ENCODE data around the gene SEPTIN5.

SEPTIN5 gene

DNA sequence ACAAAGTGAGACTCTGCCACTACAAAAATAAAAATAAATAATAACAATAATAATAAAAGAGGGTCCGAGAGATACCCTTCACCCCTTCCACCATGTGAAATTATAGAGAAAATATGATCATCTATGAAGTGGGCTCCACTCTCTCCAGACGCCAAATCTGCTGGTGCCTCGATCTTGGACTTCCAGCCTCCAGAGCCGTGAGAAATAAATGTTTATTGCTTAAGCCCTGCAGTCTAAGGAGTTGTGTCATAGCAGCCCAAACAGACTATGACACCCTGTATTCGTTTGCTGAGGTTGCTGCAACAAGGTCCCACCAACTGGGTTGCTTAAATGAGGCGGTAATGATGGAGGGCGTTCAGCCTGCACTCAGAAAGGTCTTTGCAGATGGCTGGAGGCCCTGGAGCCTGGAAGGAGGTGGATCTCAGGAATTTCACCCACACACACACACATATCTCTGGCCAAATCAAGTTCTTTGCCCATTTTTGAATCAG lies 7.6 kb upstream of the SEPTIN5 start:
- DNase-seq, result no peak

DNA sequence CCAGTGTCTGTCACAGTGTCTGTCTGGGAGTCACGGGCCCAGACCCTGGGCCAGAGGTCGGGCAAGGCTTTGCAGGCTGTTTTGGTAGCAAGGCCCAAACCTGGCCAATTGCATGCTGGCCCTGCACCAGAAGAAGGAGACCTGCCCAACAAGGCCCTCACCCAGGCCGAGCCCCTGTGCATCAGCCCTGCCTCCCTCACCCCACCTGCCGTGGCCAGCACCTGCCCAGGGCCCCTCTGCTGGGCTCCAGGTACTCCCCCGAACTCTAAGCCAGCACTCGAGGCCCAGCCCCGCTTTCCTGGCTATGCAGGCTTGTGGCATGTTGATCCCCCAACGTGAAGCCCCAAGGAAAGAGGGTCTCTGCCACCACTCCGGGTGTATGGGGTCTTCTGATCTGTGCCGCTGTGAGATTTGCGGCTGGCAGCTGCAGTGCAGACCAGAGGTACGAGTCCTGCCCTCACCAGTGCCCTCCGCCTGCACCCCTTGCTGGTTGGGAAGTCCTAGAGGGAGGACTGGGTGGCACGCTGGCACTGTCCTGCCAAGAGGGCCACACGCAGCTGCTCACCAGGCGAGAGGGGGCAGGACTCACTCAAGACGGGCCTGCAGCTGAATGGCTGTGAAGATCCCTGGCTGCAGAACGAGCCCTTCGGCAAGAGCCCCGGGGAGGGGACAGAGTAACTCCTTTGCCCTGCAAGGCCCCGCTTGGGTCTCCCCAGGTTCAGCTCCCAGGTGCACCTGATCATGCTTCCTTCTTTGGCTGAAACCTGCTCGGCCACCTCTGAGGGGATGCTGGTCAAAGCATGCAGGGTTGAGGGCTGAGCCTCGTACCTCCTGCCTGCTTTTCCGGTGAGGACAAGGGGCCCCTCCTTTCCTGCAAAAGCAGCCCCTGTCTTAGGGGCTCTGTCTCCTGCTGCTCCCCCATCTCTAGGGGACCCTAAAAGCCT lies 6.7 kb upstream of the SEPTIN5 start:
- DNase-seq, result no peak

DNA sequence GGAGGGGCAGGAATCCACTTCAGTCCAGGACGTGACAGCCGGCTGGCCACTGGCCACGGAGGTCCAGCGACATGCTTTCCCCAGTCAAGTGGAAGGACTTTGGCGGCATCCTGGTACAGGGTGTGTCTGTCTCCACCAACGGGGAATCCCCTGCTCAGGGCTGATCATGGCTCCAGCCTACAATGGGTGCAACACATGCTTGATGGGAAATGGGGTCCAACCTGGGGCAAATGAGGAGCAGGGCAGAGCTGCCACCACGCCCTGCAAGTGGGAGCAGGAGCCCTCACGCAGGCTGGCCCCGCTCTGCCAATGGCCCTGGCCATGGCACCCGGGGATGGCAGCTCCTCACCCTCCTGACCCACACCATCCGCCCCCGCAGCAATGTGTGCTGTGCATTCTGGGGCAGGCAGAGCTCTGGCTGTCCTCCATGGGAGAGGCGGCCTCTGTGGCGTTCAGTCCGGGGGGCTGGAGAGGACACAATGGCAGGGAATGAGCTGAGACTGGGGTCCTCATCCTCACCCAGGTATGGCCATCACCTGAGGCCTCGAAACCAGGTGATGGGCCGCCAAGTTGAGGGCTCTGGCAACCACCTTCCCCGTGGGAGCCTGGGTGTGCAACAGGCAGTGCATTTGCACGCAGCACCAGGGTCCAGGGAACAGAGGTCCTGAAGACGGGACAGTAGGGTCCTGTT lies 5.8 kb upstream of the SEPTIN5 start:
- DNase-seq, result no peak

DNA sequence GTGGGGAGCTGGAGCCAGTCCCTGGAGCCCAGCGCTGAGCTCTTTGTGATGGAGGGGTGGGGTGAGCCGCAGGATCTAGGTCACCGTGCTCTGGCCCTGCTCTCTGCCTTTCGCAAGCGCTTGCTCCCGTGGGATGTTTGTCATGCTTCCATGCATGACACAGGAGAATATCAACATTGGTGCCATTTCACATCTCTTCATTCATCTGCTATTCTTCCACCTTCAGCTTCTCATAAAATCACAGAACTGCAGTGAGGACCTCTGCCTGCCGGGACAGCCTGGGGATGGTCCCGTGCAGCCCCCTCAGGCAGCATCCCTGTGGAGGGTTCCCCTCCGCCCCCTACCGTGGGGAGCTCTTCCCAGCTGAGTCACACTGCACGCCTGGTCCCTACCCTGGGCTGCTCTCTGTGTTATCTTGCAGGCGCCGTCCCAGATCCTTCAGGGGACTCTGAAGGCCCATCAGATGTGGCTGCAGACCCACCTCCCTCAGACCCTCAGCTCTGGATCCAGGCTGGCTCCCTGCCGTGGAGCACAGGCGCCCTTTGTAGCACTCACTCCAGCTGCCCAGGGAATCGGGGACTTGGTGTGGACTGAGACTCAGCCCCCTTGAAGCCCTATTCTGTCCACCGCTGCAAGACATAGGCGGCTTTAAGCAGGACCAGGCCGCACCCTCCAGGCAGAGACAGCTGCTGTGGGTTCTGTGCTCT lies 5.1 kb upstream of the SEPTIN5 start:
- no peak for DNase-seq

DNA sequence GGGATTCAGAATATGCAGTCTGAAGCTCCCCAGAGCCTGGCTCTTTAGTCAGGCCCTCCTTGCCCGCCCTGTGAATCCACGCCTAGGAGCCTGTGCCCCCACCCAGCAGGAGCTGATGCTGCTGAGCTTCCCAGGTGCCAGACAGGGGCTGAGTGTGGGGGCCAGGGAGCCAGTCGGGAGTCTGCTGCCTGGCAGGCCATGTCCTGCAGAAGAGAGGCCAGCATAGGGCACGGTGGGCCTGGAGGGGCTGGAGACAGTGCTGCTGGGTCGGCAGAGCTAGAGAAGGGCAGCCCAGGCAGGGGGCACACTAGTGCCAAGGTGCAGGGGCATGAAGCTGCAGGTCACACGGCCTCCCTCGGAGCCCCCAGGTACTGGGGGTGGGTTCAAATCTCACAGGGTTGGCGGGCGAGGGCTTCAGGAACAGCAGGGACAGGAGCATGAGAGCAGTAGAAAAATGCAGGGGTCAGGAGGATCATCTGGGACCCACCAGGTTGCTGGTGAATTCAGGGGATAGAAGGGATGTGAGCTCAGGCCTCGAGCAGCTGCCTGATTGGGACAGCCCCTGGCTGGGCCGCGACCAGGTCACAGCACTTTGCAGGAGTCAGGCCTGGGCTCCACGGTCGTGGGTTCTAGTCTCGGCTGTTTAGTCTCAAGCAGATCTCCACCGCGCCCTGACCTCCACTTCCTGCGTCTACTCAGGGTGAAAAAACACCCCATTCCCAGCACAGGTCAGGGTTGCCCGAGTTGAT lies 4.1 kb upstream of the SEPTIN5 start:
- no peak for DNase-seq

DNA sequence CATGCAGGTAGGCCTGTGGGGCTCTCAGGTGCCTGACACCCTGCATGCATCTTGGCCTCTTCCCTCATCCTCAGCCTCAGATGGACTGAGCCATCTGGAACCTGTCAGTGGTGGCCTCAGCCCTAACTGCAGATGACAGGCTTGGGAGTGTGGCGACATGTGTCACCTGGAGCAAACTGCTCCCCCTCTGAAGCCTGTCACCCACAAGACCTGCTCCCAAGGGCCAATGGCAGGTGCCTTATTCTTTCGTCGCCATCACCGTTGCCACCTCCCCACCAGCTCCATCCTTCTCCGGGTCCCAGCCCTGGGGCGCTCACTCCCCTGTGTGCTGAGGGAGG lies 3.6 kb upstream of the SEPTIN5 start:
- DNase-seq, result no peak

DNA sequence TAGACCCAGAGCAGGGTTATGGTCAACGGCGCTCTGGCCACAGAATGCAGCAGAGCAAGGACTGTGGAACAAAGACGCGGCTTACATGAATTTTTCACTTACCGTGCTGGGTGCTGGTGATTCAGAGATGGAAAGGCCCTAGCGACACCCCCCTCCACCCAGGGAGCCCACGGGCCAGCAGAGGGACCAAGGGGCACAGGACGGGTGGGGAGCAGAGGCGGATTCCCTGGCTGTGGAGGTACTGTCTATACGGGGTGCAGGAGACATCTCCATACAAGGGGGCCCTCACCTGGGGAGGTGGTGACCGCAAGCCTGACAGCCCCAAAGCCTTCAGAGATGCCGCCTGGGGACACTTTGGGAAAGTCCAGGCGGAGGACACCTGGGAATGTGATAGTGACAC lies 1.1 kb upstream of the SEPTIN5 start:
- DNase-seq, result no peak

DNA sequence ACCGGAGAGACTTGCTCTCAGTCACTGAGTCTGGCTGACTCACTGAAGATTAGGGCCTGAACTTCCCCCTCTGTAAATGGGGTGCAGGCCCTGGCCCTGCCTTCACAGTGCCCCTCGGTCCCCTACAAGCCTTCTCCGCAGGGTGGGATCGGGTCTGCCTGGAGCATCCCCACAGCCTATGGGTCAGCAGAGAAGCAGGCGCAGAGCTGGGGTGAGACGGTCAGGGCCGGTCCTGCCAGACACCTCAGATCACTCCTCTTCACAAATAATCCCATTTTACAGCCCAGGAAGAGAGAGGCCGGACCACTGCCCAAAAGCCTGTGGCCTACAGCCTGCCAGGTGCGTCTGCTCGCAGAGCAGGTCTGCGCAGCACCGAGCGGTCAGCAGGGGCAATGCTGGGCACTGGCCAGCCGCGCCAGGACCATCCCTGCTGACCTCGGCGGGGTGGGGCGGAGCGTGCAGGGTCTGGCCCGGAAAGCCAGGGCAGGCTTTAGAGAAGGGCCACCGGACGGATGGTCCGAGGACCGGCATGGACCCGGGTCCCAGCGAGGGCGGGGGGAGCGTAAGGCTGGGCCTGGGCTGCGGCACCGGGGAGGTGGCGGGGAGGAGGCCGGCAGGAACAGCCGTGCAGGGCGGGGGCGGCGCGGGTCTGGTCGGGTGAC lies 522 bp upstream of the SEPTIN5 start:
- no peak for DNase-seq

DNA sequence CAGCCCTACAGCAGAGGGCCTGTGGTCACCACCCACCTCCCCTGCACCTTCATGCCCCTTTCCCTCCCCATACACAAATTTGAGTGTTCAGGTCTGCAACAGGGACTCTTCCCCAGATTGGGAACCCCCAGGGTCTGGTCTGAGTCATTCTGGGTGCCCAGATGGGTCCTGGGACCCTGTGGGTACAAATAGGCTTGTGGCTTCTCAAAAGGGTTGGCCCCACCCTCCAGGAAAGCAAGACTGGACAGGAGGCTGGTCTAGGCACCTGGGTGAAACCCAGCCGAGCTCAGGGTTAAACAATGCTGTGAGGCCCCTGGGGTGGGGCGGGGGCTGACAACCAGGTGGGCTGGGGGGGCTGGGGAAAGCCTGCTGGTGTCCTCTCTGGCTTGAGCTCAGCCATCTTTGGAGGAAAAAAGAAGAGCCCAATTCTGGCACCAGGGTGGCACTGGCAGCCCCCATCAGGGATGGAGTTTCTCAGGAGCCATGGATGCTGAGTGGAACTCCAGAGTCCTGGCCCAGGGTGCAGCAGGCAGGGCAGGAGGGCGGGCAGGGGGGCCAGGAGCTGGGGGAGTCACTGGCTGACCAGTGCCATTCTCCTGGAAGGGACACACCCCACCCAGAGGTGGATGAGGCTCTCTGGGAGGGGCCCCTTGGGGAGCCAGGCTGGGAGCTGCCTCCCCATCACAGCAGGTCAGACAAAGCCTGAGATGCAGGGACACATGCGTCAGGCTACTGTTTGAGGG lies 1.1 kb downstream of the SEPTIN5 start:
- no peak for DNase-seq

DNA sequence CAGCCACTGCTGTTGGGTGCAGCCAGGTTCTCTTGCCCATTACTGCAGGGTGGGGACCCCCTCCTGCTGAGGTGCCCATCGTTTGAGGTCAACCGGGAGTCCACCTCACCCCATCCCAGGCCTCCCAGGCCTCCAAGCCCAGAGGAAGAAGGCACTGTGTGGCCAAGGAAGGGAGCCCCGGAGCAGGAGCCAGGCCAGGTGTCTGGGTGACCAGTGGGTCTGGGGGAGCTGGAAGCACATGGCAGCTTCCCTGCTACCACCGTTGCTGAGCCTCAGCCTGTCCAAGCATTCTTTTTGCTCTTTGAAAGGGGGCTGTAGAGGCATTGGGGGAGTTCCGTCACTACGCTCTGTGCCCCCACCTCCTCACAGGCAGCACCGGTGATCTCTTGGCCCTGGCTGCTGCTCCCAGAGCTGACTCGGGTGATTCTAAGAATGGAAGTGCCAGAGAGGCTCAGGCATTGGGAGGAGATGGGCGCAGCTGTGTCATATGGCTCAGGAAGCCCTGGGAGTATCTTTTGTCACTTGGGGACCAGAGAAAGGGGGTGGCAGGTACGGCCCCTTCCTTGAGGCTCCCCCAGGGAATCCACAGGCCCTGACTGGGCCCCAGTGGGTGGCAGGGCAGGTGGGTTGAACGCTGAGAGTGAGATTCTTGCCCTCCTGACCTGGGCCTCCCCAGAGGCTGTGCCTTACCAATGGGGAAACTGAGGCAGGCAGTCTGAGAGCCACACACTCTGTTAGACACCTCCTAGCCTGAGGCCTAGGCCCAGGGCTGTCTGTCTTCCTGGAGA lies 1.9 kb downstream of the SEPTIN5 start:
- no peak for DNase-seq

DNA sequence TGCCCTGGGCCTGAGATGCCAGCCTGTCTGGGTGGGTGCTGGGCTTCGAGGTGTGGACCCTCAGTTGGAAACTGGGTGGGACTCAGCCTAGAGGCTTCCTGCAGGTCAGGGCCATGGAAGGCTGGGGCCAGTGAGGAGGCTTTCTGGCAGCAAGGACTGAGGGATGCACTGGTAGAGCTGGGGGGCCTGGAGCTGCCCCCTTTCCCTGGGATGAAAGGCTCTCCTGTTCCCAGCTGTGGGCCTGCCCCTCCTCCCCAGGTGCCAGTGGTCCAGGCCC lies 2.5 kb downstream of the SEPTIN5 start:
- DNase-seq, result no peak

DNA sequence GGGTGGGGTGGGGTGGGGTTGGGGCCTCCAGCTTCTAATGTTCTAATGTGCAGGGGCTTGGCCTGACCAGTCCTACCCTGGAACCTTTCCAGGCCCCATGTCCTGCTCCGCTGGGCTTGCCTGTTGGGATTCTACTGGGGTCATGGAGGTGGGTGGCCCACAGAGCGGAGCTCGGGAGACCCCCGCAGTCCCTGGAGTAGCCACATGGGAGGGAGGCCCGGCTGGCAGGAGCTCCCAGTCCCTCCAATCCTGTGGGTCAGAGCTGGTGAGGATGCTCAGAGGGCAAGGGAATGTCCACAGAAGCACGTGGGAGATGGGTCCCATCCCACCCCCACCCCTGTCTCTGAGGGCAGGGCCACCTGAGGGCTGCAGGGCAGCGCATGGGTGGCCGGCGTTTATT lies 2.9 kb downstream of the SEPTIN5 start:
- DNase-seq, result no peak

DNA sequence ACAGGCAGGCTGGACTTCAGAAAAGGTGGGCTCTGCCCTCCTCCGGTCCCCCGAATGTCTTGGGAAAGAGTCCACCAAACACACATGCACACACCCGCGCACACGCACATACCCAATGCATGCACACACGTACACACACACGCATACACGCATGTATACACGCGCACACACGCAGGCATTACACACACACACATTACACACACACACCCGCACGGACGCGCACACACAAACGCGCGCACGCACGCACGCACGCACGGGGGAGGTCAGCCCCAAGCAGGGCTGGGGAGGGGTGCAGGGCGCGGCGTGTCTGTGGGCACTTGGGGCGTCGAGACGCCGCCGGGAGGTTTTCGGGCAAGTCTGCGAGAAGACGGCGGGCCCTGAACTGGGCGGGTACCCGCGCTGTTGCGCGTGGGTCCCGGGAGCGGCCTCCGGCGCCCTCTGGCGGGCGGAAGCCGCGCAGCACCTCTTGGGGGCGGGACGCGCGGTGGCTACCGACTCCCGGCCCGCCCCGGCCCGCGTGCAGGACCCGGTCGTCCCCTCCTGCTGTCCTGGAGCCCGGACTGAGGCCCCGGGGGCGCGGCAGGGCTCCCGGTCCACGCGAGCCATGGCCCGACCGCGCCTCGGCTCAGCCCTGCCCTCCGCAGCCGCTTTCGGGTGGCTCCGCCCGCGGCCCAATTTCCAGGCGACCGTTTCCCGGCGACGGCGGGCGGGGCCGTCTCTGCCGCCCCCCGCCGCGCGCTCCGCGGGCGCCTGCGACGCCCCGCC lies 3.6 kb downstream of the SEPTIN5 start:
- no peak for DNase-seq

DNA sequence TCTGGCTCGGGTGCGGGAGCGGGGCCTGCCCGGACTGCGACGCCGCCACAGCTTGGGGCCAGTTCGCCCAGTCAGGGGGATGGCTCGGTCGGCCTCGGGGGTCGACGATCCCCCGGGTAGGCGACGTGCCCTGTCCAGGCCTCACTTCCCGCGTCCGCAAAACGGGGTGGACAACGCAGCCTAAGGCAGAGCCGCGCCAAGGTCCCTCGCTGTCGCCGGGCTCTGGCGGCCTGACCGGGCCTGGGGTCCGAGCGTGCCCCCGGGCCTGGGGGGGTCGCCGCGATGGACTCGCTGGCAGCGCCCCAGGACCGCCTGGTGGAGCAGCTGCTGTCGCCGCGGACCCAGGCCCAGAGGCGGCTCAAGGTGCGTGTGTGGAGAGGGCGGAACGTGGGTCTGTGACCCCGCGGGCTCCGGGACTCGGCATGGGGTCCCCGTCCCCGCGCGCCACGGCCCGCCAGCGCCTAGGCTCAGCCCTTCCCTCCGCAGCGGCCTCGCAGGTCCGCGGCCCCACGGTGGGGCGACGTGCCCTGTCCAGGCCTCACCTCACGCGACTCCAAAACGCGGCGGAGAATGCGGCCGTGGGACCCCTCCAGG lies 4.2 kb downstream of the SEPTIN5 start:
- DNase-seq, result no peak

DNA sequence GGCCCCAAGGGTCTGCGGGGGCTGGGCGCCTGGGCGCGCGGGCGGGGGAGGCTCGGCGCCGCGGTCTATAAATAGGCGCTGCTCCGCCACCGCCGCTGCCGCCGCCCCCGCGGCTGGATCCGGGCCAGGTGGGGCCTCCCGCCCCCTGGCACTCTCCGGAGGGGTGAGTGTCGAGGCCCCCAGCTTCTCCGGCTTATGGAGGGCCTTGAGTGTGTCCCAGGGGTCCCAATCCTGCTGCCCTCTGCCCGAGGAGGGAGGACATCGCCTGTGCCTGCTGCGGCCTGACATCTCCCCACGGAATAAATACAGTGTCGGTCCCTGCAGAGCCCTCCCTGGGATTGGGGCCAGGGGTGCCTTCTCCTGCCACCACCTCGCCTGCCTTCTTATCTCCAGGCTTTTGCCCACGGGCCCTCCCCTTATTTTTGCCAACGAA lies 4.8 kb downstream of the SEPTIN5 start:
- DNase-seq, result no peak

DNA sequence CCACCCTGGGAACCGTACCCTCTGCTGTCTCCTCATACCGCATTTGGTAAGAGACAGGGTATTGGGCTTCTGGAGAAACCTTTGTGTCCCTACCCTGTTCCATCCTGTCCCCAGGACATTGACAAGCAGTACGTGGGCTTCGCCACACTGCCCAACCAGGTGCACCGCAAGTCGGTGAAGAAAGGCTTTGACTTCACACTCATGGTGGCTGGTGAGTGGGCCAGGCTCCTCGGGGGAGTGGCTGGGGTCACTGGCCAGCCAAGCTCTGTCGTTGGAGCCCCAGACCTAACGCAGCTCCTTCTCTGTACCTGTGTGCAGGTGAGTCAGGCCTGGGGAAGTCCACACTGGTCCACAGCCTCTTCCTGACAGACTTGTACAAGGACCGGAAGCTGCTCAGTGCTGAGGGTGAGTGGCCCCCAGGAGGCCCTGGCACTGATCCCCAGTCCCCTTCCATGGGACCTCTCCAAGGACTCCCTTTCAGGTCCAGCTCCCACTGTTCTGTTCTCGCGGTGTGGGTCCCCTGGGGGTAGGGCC lies 5.3 kb downstream of the SEPTIN5 start:
- DNase-seq, result no peak

DNA sequence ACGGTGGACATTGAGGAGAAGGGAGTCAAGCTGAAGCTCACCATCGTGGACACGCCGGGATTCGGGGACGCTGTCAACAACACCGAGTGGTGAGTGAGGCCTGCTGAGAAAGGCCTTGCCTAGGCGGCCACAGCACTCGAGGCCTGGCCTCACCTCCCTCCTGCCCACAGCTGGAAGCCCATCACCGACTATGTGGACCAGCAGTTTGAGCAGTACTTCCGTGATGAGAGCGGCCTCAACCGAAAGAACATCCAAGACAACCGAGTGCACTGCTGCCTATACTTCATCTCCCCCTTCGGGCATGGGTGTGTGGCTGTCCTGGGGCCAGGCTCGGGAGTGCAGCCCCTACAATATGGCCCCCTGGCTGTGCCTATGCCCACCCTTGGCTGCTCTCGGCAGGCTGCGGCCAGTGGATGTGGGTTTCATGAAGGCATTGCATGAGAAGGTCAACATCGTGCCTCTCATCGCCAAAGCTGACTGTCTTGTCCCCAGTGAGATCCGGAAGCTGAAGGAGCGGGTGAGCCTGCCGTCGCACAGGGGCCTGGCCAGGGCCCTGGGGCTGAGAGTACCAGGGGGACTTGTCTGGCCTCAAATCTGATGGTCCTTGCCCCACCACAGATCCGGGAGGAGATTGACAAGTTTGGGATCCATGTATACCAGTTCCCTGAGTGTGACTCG lies 6.0 kb downstream of the SEPTIN5 start:
- no peak for DNase-seq

DNA sequence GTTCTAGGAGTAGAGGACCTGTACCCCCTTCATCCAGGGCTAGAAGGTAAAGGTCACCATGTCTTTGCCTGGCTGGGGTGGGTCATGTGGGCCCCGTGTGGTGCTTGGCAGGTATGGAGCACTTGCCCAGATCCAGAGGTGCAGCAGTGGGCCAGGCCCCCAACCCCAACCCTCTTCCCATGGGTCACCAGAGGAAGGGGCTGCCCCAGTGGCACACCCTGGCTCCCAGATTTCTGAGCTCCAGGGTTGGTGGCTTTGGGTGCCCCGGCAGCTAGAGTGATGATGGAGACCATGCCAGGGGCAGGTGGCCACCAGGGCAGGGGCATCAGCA lies 6.7 kb downstream of the SEPTIN5 start:
- DNase-seq, result no peak

Data from NCI-H2081 treated with DMSO at 0.1 percent for 48 hours (cell line).